RWPE2 (cell line): ENCODE measurements around the gene SMCHD1.
"Not testable (repeated sequence)": the region's sequence is repeated elsewhere in the genome, so short reads cannot be mapped to it uniquely, and the experiment has no call there.

ENCODE experiments used
- ATAC-seq: fragments of 200-7000 bp; cut with Tn5 transposase; 3 replicates; pipeline ENCODE4 v1.9.1; 2021; ENCODE audit warnings: low read depth
- DNase-seq: peaks from one replicate; pipeline ENCODE4 v3.0.0-alpha.2; 2020; ENCODE audit warnings: low spot score
- H3K27ac ChIP-seq: fragments of 450-650 bp; 2 replicates; pipeline ENCODE4 v1.5.1; 2017; ENCODE audit warnings: mild to moderate bottlenecking; ENCODE audit not compliant: poor library complexity, severe bottlenecking
- H3K27me3 ChIP-seq: fragments of 250-450 bp; sonication (Bioruptor Pico); 2 replicates; pipeline ENCODE4 v1.5.1; 2021; ENCODE audit warnings: mild to moderate bottlenecking, moderate library complexity; ENCODE audit not compliant: insufficient read depth, poor library complexity, severe bottlenecking
- H3K36me3 ChIP-seq: fragments of 250-450 bp; sonication (Bioruptor Pico); 2 replicates; pipeline ENCODE4 v1.5.1; 2020; ENCODE audit warnings: low read depth, mild to moderate bottlenecking, moderate library complexity
- H3K4me1 ChIP-seq: fragments of 250-450 bp; sonication (Bioruptor Pico); 2 replicates; pipeline ENCODE4 v1.5.1; 2021; ENCODE audit warnings: mild to moderate bottlenecking, moderate library complexity; ENCODE audit not compliant: insufficient read depth, poor library complexity, severe bottlenecking
- H3K4me3 ChIP-seq: fragments of 250-450 bp; sonication (Bioruptor Pico); 2 replicates; pipeline ENCODE4 v1.5.1; 2021; ENCODE audit warnings: mild to moderate bottlenecking, moderate library complexity; ENCODE audit not compliant: severe bottlenecking
- H3K9me3 ChIP-seq: fragments of 250-450 bp; sonication (Bioruptor Pico); 2 replicates; pipeline ENCODE4 v1.5.1; 2021; ENCODE audit warnings: mild to moderate bottlenecking, moderate library complexity; ENCODE audit not compliant: severe bottlenecking
- TF ChIP-seq, protein P1 (sequence below): fragments of 450-650 bp; IDR thresholded peaks from one replicate; pipeline ENCODE4 v1.5.1; 2017; ENCODE audit warnings: mild to moderate bottlenecking, moderate library complexity; ENCODE audit not compliant: poor library complexity, severe bottlenecking

The SMCHD1 gene

GRCh38 chr18:2662990-2663389, 7.5 kb downstream of the SMCHD1 start:
- Histone ChIP-seq H3K4me3 (no peak overlapping the region), H3K4me1 (peaks cover 14% of the 10 kb centered on the region), H3K27ac (no peak overlapping the region), H3K36me3 (peaks cover 44% of the 10 kb centered on the region), H3K9me3 (no peaks in the 10 kb centered on the region), H3K27me3 (no peaks in the 10 kb centered on the region)
- TF ChIP-seq, protein P1, sequence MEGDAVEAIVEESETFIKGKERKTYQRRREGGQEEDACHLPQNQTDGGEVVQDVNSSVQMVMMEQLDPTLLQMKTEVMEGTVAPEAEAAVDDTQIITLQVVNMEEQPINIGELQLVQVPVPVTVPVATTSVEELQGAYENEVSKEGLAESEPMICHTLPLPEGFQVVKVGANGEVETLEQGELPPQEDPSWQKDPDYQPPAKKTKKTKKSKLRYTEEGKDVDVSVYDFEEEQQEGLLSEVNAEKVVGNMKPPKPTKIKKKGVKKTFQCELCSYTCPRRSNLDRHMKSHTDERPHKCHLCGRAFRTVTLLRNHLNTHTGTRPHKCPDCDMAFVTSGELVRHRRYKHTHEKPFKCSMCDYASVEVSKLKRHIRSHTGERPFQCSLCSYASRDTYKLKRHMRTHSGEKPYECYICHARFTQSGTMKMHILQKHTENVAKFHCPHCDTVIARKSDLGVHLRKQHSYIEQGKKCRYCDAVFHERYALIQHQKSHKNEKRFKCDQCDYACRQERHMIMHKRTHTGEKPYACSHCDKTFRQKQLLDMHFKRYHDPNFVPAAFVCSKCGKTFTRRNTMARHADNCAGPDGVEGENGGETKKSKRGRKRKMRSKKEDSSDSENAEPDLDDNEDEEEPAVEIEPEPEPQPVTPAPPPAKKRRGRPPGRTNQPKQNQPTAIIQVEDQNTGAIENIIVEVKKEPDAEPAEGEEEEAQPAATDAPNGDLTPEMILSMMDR, result no peak
- ATAC-seq, result no peak
- DNase-seq, result no peak

GRCh38 chr18:2672410-2672809, 16.9 kb downstream of the SMCHD1 start:
- TF ChIP-seq, protein P1, result no peak
- DNase-seq (no peak), ATAC-seq (no peak)
- Histone ChIP-seq H3K4me3 (no peak overlapping the region), H3K27me3 (no peaks in the 10 kb centered on the region), H3K27ac (no peak overlapping the region), H3K9me3 (no peaks in the 10 kb centered on the region), H3K36me3 (peaks cover 92% of the 10 kb centered on the region), H3K4me1 (no peaks in the 10 kb centered on the region)

DNA sequence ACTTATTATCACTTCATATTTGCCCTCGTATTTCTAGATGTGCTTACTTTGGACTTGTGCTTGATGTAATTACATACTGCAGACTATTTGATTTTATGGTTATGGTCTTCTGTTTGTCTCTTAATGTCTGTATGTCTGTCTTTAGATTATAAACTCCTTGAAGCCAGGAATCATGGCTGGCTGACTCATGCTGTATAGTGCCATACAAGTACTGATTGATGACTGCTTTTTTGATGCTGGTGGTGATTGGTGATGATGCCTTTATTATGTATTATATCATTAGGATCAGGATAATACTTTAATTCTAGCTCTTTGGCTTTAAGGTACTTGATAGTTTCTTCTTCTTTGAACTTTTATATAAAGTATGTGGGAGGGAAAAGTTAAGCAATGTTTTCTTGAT, 17.3 kb downstream of the SMCHD1 start:
- H3K9me3 ChIP-seq, result no peaks in the 10 kb centered on the region
- no peak overlapping the region for H3K4me3 ChIP-seq
- DNase-seq (no peak), ATAC-seq (no peak)
- no peaks in the 10 kb centered on the region for H3K4me1 ChIP-seq
- no peak overlapping the region for H3K27ac ChIP-seq
- TF ChIP-seq, protein P1, result no peak
- no peaks in the 10 kb centered on the region for H3K27me3 ChIP-seq
- H3K36me3 ChIP-seq, result peaks cover 92% of the 10 kb centered on the region

- not testable (repeated sequence) for DNase-seq, H3K9me3 ChIP-seq, H3K4me1 ChIP-seq, H3K4me3 ChIP-seq, H3K27ac ChIP-seq, H3K27me3 ChIP-seq, ATAC-seq
- peaks cover 61% of the 10 kb centered on the region for H3K36me3 ChIP-seq
Observed at GRCh38 chr18:2678933-2679332, 23.4 kb downstream of the SMCHD1 start.

GRCh38 chr18:2680216-2680792, 24.8 kb downstream of the SMCHD1 start:
- peaks cover 61% of the 10 kb centered on the region for H3K36me3 ChIP-seq
- H3K27me3 ChIP-seq, result no peaks in the 10 kb centered on the region
- no peak for DNase-seq
- no peaks in the 10 kb centered on the region for H3K9me3 ChIP-seq
- no peak overlapping the region for H3K27ac ChIP-seq
- no peak overlapping the region for H3K4me3 ChIP-seq
- ATAC-seq, result no peak
- TF ChIP-seq, protein P1, result no peak
- no peaks in the 10 kb centered on the region for H3K4me1 ChIP-seq
